Ishikawa (cell line): ENCODE measurements around the gene ACTMAP.

Experiments
- CEBPB ChIP-seq: IDR thresholded peaks from 2 replicates; pipeline ENCODE4 v1.6.1; 2012
- EGR1 ChIP-seq: IDR thresholded peaks from 2 replicates; pipeline ENCODE4 v1.6.1; 2012
- EP300 ChIP-seq: IDR thresholded peaks from 2 replicates; pipeline ENCODE4 v1.6.1; 2012; ENCODE audit warnings: borderline replicate concordance
- MAX ChIP-seq: IDR thresholded peaks from 2 replicates; pipeline ENCODE4 v1.6.1; 2012
- NFIC ChIP-seq: IDR thresholded peaks from 2 replicates; pipeline ENCODE4 v1.6.1; 2012
- RAD21 ChIP-seq: IDR thresholded peaks from 2 replicates; pipeline ENCODE4 v1.6.1; 2012; ENCODE audit warnings: low read depth
- REST ChIP-seq: IDR thresholded peaks from 2 replicates; pipeline ENCODE4 v1.6.1; 2012; ENCODE audit warnings: low read depth, mild to moderate bottlenecking
- TAF1 ChIP-seq: IDR thresholded peaks from 2 replicates; pipeline ENCODE4 v1.6.1; 2012; ENCODE audit warnings: low read depth, mild to moderate bottlenecking
- TCF12 ChIP-seq: IDR thresholded peaks from 2 replicates; pipeline ENCODE4 v1.6.1; 2012; ENCODE audit warnings: low read depth
- YY1 ChIP-seq: IDR thresholded peaks from 2 replicates; pipeline ENCODE4 v1.6.1; 2012; ENCODE audit warnings: low read depth

DNA sequence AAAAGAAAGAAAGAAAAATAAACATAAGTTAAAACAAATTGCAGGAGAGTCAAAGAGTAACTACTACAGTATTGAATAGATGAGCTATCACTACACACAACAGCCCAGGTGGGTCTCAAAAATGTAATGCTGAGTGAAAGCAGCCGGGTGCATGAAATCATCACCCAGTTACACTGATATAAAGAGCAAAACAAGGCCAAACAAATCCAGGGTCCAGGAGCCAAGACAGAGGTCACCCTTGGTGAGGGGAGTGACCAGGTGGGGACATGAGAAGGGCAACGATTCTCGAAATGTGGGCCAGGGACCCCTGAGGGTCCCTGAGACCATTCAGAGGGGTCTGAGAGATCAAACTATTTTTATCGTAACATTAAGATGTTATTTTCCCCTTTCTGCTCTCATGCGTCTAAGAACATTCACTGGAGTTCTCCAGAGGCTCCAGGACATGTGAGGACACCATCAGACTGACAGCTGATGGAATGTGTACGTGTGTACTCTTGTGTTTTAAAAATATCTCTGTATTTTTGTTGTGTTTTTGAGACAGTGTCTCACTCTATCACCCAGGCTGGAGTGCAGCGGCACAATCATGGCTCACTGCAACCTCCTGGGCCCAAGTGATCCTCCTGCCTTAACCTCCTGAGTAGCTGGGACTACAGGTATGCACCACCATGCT is 44.2 kb downstream of the ACTMAP start:
- TF ChIP-seq MAX = no peak
- no peak for TF ChIP-seq CEBPB
- TF ChIP-seq EP300 = no peak
- TF ChIP-seq REST = no peak
- no peak for TF ChIP-seq NFIC
- no peak for TF ChIP-seq RAD21
- TF ChIP-seq YY1 = no peak
- TF ChIP-seq EGR1 = no peak
- TF ChIP-seq TAF1 = no peak
- TF ChIP-seq TCF12 = no peak
